NCI-H146 treated with DMSO at 0.1 percent for 48 hours (cell line): Measurements from ENCODE around the gene USB1.
A peak's percentile ranks its signal among the peaks of the same experiment; 100 is the strongest.

Experiments
- DNase-seq: peaks from one replicate; lab custom pipeline; 2025; ENCODE audit not compliant: unreplicated experiment; lab: John Stamatoyannopoulos, UW

USB1 gene

GRCh38 chr16:58000706-58001676 is at the start of gene USB1:
Gene USB1, plus strand, starts transcription at chr16:58001407. Its CDS starts 77 bp downstream, at chr16:58001484.
- DNase-seq: peak; percentile 47

GRCh38 chr16:57952909-57953308 is 48.3 kb upstream of the USB1 start:
- no peak for DNase-seq

- no peak for DNase-seq
Measured at GRCh38 chr16:57953857-57954256, 47.4 kb upstream of the USB1 start.

- no peak for DNase-seq
Measured at GRCh38 chr16:57955572-57956188, 45.5 kb upstream of the USB1 start.

- DNase-seq: no peak
Measured at GRCh38 chr16:57956270-57956808, 44.9 kb upstream of the USB1 start.

- no peak for DNase-seq
Measured at GRCh38 chr16:57956924-57957672, 44.1 kb upstream of the USB1 start.

- DNase-seq: no peak
Measured at GRCh38 chr16:57957673-57958392, 43.4 kb upstream of the USB1 start.

GRCh38 chr16:57958544-57958943 is 42.7 kb upstream of the USB1 start:
- no peak for DNase-seq

GRCh38 chr16:57959121-57959520 is 42.1 kb upstream of the USB1 start:
- no peak for DNase-seq

GRCh38 chr16:57959804-57960203 is 41.4 kb upstream of the USB1 start:
- no peak for DNase-seq

- no peak for DNase-seq
Measured at GRCh38 chr16:57960310-57960709, 40.9 kb upstream of the USB1 start.

GRCh38 chr16:57960826-57961472 is 40.3 kb upstream of the USB1 start:
- no peak for DNase-seq

- no peak for DNase-seq
Measured at GRCh38 chr16:57961538-57961937, 39.7 kb upstream of the USB1 start.

GRCh38 chr16:57962046-57962445 is 39.2 kb upstream of the USB1 start:
- DNase-seq: no peak

- no peak for DNase-seq
Measured at GRCh38 chr16:57962756-57963155, 38.5 kb upstream of the USB1 start.

GRCh38 chr16:57964157-57964700 is 37.0 kb upstream of the USB1 start:
- no peak for DNase-seq

GRCh38 chr16:57966204-57966771 is 34.9 kb upstream of the USB1 start:
- no peak for DNase-seq

GRCh38 chr16:57966986-57967385 is 34.2 kb upstream of the USB1 start:
- DNase-seq: no peak

GRCh38 chr16:57967916-57968315 is 33.3 kb upstream of the USB1 start:
- no peak for DNase-seq
